Motor neuron (in vitro differentiated cells): ENCODE results near the gene OCIAD2. TPM values are rescaled to one million over a fixed set of nuclear protein-coding genes. Genes with fewer than 3 reads are reported as not detected.
"Not testable (repeated sequence)": the region's sequence is repeated elsewhere in the genome, so short reads cannot be mapped to it uniquely, and the experiment has no call there.

Experiments used
- ATAC-seq, 8 experiments: fragments of 200-7000 bp; cut with Tn5 transposase; replicated peaks in 6 of 8; 2 replicates each; pipeline ENCODE4 v1.8.0; 2021; ENCODE audit warnings: mild to moderate bottlenecking in 8 of 8, moderate library complexity in 8 of 8
- H3K27ac ChIP-seq, 2 donors: fragments of 250-450 bp; sonication (Bioruptor Pico); 2 replicates each; pipeline ENCODE4 v1.9.0; 2021; ENCODE audit warnings: antibody characterized with exemption in 2 of 2, mild to moderate bottlenecking in 2 of 2, moderate library complexity in 1 of 2
- H3K4me1 ChIP-seq, 2 donors: fragments of 250-450 bp; sonication (Bioruptor Pico); replicated peaks in 1 of 2; 2 replicates each; pipeline ENCODE4 v1.6.1; 2021; ENCODE audit warnings: antibody characterized with exemption in 2 of 2, mild to moderate bottlenecking in 2 of 2, moderate library complexity in 1 of 2
- H3K4me3 ChIP-seq, 5 donors: fragments of 250-450 bp; sonication (Bioruptor Pico); 2 replicates each; pipeline ENCODE4 v1.9.0; 2021; ENCODE audit warnings: antibody characterized with exemption in 5 of 5, mild to moderate bottlenecking in 5 of 5, moderate library complexity in 4 of 5
- WGBS, 10 experiments: fragments of 450-650 bp; shearing (Covaris generic); methylation state at CpG; one replicate each; pipeline ENCODE4 v1.0.0; 2022; 5-methylcytosine and 5-hydroxymethylcytosine counted together
- in situ Hi-C, 9 experiments: fragments of 400-800 bp; cut with MboI; loops; one replicate each; pipeline ENCODE4 v1.15.0; 2021; ENCODE audit warnings: low sequenced_read_pairs in 9 of 9, low pct_unique_long_range_greater_than_20kb in 2 of 9; ENCODE audit not compliant: unreplicated experiment in 9 of 9
- total RNA-seq, 8 experiments: library from RNA; unstranded; fragments of 300-600 nt; gene quantifications; 2 replicates each; pipeline versions ENCODE4 v1.2.3 to v1.2.4, GENCODE V29; 2022

Gene OCIAD2
- total RNA-seq, 8 experiments from 2014 or later = 3.8 to 43.0 (median 13.0) TPM

DNA sequence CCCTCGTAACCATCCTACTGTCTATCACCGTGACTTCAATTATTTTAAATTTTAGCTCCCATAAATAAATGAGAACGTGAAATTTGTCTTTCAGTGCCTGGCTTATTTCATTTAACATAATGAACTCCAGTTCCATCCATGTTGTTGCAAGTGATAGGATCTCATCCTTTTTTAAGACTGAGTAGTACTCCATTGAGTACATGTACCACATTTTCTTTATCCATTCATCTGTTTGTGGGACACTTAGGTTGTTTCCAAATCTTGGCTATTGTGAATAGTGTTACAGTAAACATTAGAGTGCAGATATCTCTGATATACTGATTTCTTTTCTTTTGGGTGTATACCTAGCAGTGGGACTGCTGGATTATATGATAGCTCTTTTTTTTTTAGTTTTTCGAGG lies 42.8 kb downstream of the OCIAD2 start:
- 50 to 93% (median 85%) methylated on average over 1 to 4 of the region's 4 CpGs for WGBS, 10 experiments
- no peak overlapping the region for H3K27ac ChIP-seq
- ATAC-seq = no peak
- H3K4me3 ChIP-seq = no peak overlapping the region
- no peaks in the 10 kb centered on the region for H3K4me1 ChIP-seq
- in situ Hi-C loops = loop anchor here in 1 of 9 experiments (25.0 kb wide), 1 partner anchor 99 kb away; no protein-coding TSS in a partner anchor

DNA sequence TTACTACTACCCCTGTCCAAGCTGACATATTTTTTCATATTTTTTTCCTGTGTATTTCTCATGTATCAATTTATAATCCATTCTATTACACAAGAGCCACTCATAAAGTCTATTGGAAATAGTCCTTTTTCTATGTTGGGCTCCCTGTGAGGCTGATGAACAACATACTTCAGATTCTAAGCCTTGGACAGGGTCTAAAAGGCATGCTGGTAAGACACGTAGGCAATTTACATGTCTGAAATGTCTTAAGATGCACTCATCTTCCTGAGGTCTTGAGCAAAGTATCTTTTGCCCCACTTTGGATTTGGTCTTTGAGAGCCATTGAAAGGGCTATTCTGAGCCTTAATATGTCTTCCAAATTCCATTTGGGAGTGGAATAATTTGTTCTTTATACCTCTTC lies 43.9 kb downstream of the OCIAD2 start:
- ATAC-seq = no peak
- no peaks in the 10 kb centered on the region for H3K4me1 ChIP-seq
- H3K27ac ChIP-seq = no peak overlapping the region
- in situ Hi-C loops = loop anchor here in 1 of 9 experiments (25.0 kb wide), 1 partner anchor 100 kb away; no protein-coding TSS in a partner anchor
- no peak overlapping the region for H3K4me3 ChIP-seq
- 0 to 100% (median 63%) methylated on average over 1 of the region's 1 CpG; no CpG with 5 or more reads in 2 of the 10 experiments for WGBS, 10 experiments

GRCh38 chr4:48862038-48862437 lies 44.5 kb downstream of the OCIAD2 start:
- ATAC-seq = no peak
- WGBS, 10 experiments = 67 to 100% (median 100%) methylated on average over 1 to 2 of the region's 3 CpGs; no CpG with 5 or more reads in 2 of the 10 experiments
- in situ Hi-C loops = loop anchor here in 1 of 9 experiments (25.0 kb wide), 1 partner anchor 100 kb away; no protein-coding TSS in a partner anchor
- Histone ChIP-seq H3K27ac (no peak overlapping the region), H3K4me3 (no peak overlapping the region), H3K4me1 (no peaks in the 10 kb centered on the region)

DNA sequence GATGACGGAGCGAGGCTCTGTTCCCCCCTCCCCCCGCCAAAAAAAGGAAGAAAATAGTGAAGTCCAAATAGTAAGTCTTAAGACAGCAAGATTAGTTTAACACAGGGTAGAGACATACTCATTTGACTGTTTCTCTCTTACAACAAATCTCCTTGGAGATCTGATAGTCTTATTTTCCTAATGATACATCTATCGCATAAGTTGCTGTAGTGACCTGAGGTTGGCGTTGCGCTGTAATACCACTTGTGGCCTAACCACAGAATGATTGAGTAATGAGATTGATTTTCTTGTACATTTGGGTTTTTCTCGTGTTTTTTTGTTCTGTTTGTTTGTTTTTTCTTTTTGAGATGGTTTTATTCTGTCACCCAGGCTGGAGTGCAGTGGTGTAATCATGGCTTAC lies 48.4 kb downstream of the OCIAD2 start:
- Histone ChIP-seq H3K4me3 (no peak overlapping the region), H3K4me1 (no peaks in the 10 kb centered on the region), H3K27ac (no peak overlapping the region)
- WGBS, 10 experiments = 80 to 100% (median 96%) methylated on average over 1 to 6 of the region's 7 CpGs; no CpG with 5 or more reads in 1 of the 10 experiments
- ATAC-seq = no peak
- in situ Hi-C loops = loop anchor here in 1 of 9 experiments (25.0 kb wide), 1 partner anchor 104 kb away; no protein-coding TSS in a partner anchor

DNA sequence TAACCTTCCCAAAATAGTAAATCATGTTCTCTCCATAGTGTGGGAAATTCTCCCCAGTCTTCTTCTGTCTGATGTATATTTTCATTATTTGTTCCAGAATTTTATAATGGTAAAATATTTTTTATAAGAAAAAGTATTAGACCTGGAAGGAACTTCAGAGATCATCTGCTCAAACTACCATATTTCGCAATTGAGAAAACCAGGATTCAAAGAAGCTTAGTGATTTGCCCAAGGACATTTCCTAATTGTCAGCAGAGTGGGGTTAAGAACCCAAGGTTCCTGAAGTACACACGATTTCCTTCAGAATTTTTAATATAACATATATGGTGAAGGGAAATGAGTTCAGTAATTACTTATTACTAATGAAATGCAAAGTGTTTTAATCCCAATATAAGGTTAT lies 51.6 kb downstream of the OCIAD2 start:
- in situ Hi-C loops = loop anchor here in 1 of 9 experiments (25.0 kb wide), 1 partner anchor 107 kb away; no protein-coding TSS in a partner anchor
- Histone ChIP-seq H3K4me3 (no peak overlapping the region), H3K27ac (no peak overlapping the region), H3K4me1 (no peaks in the 10 kb centered on the region)
- 77 to 100% (median 95%) methylated on average over 1 to 2 of the region's 2 CpGs; no CpG with 5 or more reads in 1 of the 10 experiments for WGBS, 10 experiments
- no peak for ATAC-seq

DNA sequence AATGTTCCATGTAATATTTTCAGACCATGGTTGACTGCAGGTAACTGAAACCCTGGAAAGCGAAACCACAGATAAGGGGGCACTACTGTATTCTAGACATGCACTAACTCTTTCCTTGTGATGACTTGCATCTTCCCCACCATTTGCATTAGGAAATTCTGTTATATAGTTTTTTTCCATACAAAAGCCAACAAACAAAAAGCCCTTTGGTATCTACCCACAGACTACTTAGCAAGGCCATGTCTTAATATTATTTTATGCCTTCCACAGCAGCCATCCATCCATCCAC lies 52.2 kb downstream of the OCIAD2 start:
- no peak for ATAC-seq
- Histone ChIP-seq H3K27ac (no peak overlapping the region), H3K4me3 (no peak overlapping the region), H3K4me1 (no peaks in the 10 kb centered on the region)
- in situ Hi-C loops = loop anchor here in 1 of 9 experiments (25.0 kb wide), 1 partner anchor 108 kb away; no protein-coding TSS in a partner anchor
- WGBS, 10 experiments = 80 to 100% (median 100%) methylated on average over 1 of the region's 1 CpG; no CpG with 5 or more reads in 3 of the 10 experiments

- WGBS, 10 experiments = 91 to 100% (median 96%) methylated on average over 1 to 4 of the region's 4 CpGs
- no peaks in the 10 kb centered on the region for H3K4me1 ChIP-seq
- in situ Hi-C loops = loop anchor here in 1 of 9 experiments (25.0 kb wide), 1 partner anchor 109 kb away; no protein-coding TSS in a partner anchor
- ATAC-seq = no peak
- H3K4me3 ChIP-seq = no peak overlapping the region
- no peak overlapping the region for H3K27ac ChIP-seq
Observed at GRCh38 chr4:48853604-48854394, 52.8 kb downstream of the OCIAD2 start.

DNA sequence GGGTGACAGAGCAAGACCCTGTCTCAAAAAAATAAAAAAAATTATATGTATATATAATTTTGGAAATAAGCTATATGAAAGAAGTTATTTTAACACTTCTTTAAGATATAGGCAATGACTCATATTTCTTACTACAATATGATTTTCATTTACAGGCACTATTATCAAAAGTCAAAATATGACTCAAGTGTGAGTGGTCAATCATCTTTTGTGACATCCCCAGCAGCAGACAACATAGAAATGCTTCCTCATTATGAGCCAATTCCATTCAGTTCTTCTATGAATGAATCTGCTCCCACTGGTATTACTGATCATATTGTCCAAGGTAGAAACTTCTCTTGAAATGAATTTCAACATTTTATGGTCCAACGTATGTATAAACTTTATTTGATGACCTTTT lies 54.9 kb downstream of the OCIAD2 start:
- ATAC-seq = no peak
- no peaks in the 10 kb centered on the region for H3K4me1 ChIP-seq
- 83 to 100% (median 100%) methylated on average over 1 of the region's 1 CpG; no CpG with 5 or more reads in 1 of the 10 experiments for WGBS, 10 experiments
- in situ Hi-C loops = loop anchor here in 1 of 9 experiments (25.0 kb wide), 1 partner anchor 111 kb away; no protein-coding TSS in a partner anchor
- H3K27ac ChIP-seq = no peak overlapping the region
- no peak overlapping the region for H3K4me3 ChIP-seq

GRCh38 chr4:48848799-48849198 lies 57.8 kb downstream of the OCIAD2 start:
- 93 to 100% (median 100%) methylated on average over 1 to 5 of the region's 6 CpGs; no CpG with 5 or more reads in 4 of the 10 experiments for WGBS, 10 experiments
- ATAC-seq, H3K4me1 ChIP-seq, H3K27ac ChIP-seq, H3K4me3 ChIP-seq, in situ Hi-C loops: not testable (repeated sequence)

GRCh38 chr4:48844843-48845242 lies 61.7 kb downstream of the OCIAD2 start:
- in situ Hi-C loops = no loop called here
- H3K27ac ChIP-seq = no peak overlapping the region
- WGBS, 10 experiments = 45 to 100% (median 90%) methylated on average over 2 of the region's 2 CpGs; no CpG with 5 or more reads in 3 of the 10 experiments
- H3K4me3 ChIP-seq = no peak overlapping the region
- no peaks in the 10 kb centered on the region for H3K4me1 ChIP-seq
- ATAC-seq = peak in 2 of 8 experiments; percentile 43 to 57

- H3K4me3 ChIP-seq = no peak overlapping the region
- in situ Hi-C loops = no loop called here
- 59 to 100% (median 95%) methylated on average over 2 to 8 of the region's 9 CpGs for WGBS, 10 experiments
- H3K4me1 ChIP-seq = no peaks in the 10 kb centered on the region
- ATAC-seq = no peak
- H3K27ac ChIP-seq = no peak overlapping the region
Observed at GRCh38 chr4:48841045-48841827, 65.3 kb downstream of the OCIAD2 start.

DNA sequence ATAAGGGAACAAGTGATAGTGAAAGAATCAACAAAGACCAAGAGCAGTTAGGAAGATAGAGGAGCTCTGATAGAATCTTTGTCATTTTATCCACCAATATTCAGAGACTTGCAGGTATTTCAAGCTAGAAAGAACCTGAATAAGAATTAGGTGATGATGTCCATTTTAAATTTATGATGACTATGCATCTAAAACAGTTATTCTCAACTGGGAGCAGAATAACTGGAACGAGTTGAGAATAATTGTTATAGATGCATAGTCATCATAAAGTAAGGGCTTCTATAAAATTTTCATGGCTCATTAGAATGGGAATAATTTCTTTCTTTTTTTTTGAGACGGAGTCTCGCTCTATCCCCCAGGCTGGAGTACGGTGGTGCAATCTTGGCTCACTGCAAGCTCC lies 69.9 kb downstream of the OCIAD2 start:
- 80 to 100% (median 92%) methylated on average over 1 to 4 of the region's 4 CpGs; no CpG with 5 or more reads in 4 of the 10 experiments for WGBS, 10 experiments
- H3K4me3 ChIP-seq = no peak overlapping the region
- ATAC-seq = no peak
- in situ Hi-C loops = no loop called here
- H3K27ac ChIP-seq = no peak overlapping the region
- peaks cover 8 to 15% of the 10 kb centered on the region in 2 donors for H3K4me1 ChIP-seq
